Measurements from ENCODE around the gene SULF2. TPM values are rescaled to one million over a fixed set of nuclear protein-coding genes. Genes with fewer than 3 reads are reported as not detected.
"Not testable (repeated sequence)": the region's sequence is repeated elsewhere in the genome, so short reads cannot be mapped to it uniquely, and the experiment has no call there.

The SULF2 gene
- 100 to 1,000 TPM in 1 of 2 donors, 10 to 100 TPM in 1; 89.4 to 141 TPM for total RNA-seq
- long read RNA-seq, donor 1, full-length matches to known transcripts, result 8 of 86 reads
- long read RNA-seq, donor 1, partial matches to known transcripts, result 64 of 86 reads
- long read RNA-seq, donor 1, other reads (novel, unspliced or antisense), result 14 of 86 reads
- long read RNA-seq, donor 2, full-length matches to known transcripts, result 1 of 19 reads
- long read RNA-seq, donor 2, partial matches to known transcripts, result 16 of 19 reads
- long read RNA-seq, donor 2, other reads (novel, unspliced or antisense), result 2 of 19 reads

- intact Hi-C loops (cut with DNase I), result loop anchor here (5.0 to 10.0 kb wide), 4 partner anchors 61 to 832 kb away; no protein-coding TSS in a partner anchor
- no peak for DNase-seq (ENCODE audit: low spot score)
These were observed at the start of gene SULF2 for GRCh38 chr20:47785311-47785853. Gene SULF2, minus strand, starts transcription at chr20:47785481. Its CDS starts 28,118 bp downstream, at chr20:47757363.

DNA sequence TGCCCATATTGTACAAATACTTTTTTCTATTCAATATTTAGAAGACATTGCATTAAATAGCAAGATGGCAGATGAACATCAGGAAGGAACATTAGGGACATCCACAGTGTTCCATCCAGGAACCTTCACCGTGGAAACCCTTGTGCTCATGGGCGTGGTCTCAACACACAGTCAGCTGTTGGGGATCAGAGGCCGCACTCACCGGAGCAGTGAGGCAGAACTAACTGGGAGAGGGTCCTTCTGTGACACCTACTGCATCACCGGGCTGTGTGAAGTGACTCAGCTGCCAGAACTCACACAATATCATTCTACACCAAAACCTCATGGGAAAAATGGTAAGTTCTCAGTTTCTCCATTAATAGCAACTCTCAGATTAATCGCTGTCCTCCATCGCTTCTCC, 46.4 kb upstream of the SULF2 start:
- DNase-seq (ENCODE audit: low spot score); intact Hi-C loops (cut with DNase I): not testable (repeated sequence)

DNA sequence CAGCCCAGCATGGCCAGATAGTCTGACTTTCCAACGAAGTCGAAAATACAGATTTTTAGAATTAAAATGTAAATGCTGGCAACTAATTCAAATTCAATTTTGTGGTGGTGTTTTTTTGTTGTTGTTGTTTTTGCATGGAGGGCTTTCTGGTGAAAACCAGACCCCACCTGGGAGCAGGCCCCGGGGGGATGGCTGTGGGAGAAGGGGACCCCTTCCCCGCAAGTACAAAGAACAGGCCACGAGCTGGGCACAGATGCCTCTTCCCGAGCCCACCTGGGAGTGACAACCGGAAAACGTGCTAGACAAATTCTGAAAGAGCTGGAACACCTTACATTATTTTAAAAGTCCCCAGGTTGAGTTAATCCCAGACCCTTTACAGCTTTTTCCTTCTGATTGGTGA, 41.4 kb upstream of the SULF2 start:
- intact Hi-C loops (cut with DNase I), result not testable (repeated sequence)
- DNase-seq (ENCODE audit: low spot score), result peak; percentile 52

- peak; percentile 47 for DNase-seq (ENCODE audit: low spot score)
- intact Hi-C loops (cut with DNase I), result not testable (repeated sequence)
These were observed 40.7 kb upstream of the SULF2 start for GRCh38 chr20:47826006-47826405.

DNA sequence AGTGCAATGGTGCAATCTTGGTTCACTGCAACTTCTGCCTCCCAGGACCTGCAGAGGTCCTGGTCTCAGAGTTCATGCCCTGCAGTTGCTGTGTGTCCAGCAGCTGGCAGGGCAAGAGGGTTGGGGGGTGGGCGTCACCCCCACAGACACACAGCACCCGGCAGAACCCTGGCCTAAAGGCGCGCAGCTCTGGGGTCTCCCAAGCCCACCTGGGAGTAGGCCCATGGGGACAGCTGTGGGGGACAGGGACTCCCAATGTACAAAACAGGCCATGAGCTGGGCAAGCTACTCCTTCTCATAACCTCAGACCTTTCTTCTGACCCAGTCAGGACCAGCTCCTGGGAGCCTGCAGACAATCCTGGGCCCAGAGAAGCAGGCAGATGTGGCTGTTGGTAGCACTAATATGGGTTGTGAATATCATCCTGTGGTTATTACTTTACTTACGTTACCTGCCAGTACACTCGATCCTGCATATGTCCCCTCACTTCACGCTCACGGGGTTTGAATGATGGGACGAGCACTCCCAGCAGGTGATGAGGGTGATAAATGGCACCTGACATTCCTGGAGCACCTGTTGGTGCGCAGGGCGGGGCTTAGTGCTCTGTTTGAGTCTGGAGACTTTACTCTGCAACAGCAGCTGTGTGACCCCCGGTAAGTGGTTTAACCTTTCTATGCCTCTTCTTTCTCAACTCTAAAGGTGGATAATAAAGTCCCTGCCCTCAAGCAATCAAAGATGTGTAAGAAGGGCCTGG, 39.9 kb upstream of the SULF2 start:
- intact Hi-C loops (cut with DNase I), result no loop called here
- DNase-seq (ENCODE audit: low spot score), result peak; percentile 48

DNA sequence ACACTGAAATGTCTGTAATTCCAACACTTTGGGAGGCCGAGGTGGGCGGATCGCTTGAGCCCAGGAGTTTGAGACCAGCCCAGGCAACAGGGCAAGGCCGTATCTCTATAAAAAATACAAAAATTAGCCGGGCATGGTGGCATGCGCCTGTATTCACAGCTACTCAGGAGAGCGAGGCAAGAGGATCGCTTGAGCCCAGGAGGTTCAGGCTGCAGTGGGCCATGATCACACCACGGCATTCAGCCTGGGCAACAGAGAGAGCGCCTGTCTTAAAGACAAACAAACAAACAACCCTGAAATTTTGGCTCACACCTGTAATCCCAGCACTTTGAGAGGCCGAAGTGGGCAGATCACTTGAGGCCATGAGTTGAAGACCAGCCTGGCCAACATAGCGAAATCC, 38.7 kb upstream of the SULF2 start:
- peak; percentile 57 for DNase-seq (ENCODE audit: low spot score)
- intact Hi-C loops (cut with DNase I), result not testable (repeated sequence)

- peak; percentile 72 for DNase-seq (ENCODE audit: low spot score)
- intact Hi-C loops (cut with DNase I), result no loop called here
These were observed 36.3 kb upstream of the SULF2 start for GRCh38 chr20:47821481-47822100.

- peak; percentile 72 for DNase-seq (ENCODE audit: low spot score)
- intact Hi-C loops (cut with DNase I), result loop anchor here in 1 of 2 donors (10.0 kb wide), 2 partner anchors 76 to 1086 kb away; no protein-coding TSS in a partner anchor
These were observed 33.8 kb upstream of the SULF2 start for GRCh38 chr20:47818996-47819609.

- peak; percentile 14 for DNase-seq (ENCODE audit: low spot score)
These were observed 33.2 kb upstream of the SULF2 start for GRCh38 chr20:47818466-47818865.

GRCh38 chr20:47818016-47818415, 32.7 kb upstream of the SULF2 start:
- no peak for DNase-seq (ENCODE audit: low spot score)

More at GRCh38 chr20:47818466-47818865, 33.2 kb upstream of the SULF2 start:
- intact Hi-C loops (cut with DNase I), result loop anchor here in 1 of 2 donors (10.0 kb wide), 2 partner anchors 76 to 1086 kb away; no protein-coding TSS in a partner anchor

GRCh38 chr20:47817573-47817972, 32.3 kb upstream of the SULF2 start:
- intact Hi-C loops (cut with DNase I), result loop anchor here in 1 of 2 donors (10.0 kb wide), 2 partner anchors 77 to 1087 kb away; no protein-coding TSS in a partner anchor
- peak; percentile 0 for DNase-seq (ENCODE audit: low spot score)

More at GRCh38 chr20:47818016-47818415, 32.7 kb upstream of the SULF2 start:
- intact Hi-C loops (cut with DNase I), result loop anchor here in 1 of 2 donors (10.0 kb wide), 2 partner anchors 77 to 1087 kb away; no protein-coding TSS in a partner anchor

- peak; percentile 56 for DNase-seq (ENCODE audit: low spot score)
These were observed 31.5 kb upstream of the SULF2 start for GRCh38 chr20:47816487-47817451.

GRCh38 chr20:47815866-47816265, 30.6 kb upstream of the SULF2 start:
- DNase-seq (ENCODE audit: low spot score), result peak; percentile 62
- intact Hi-C loops (cut with DNase I), result loop anchor here in 1 of 2 donors (10.0 kb wide), 2 partner anchors 79 to 1089 kb away; no protein-coding TSS in a partner anchor

More at GRCh38 chr20:47816487-47817451, 31.5 kb upstream of the SULF2 start:
- intact Hi-C loops (cut with DNase I), result loop anchor here in 1 of 2 donors (10.0 kb wide), 2 partner anchors 78 to 1088 kb away; no protein-coding TSS in a partner anchor

DNA sequence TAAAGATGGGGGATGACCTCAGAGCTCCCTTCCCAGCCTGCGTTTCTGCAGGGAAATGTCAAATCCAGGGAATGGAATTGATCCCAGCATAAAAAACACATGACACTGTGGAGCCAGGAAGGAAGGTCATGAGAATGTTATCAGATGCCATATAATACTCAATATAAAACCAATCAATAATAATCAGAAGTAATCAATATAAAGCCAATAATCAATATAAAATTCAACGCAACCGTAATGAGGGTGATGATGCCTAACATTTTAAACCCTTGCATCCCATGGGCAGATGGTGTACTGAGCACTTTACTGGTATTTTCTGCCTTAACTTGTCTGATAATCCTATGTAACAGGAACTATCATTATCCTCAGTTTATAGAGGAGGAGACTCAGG, 30.1 kb upstream of the SULF2 start:
- intact Hi-C loops (cut with DNase I), result loop anchor here in 1 of 2 donors (10.0 kb wide), 2 partner anchors 79 to 1089 kb away; no protein-coding TSS in a partner anchor
- no peak for DNase-seq (ENCODE audit: low spot score)

DNA sequence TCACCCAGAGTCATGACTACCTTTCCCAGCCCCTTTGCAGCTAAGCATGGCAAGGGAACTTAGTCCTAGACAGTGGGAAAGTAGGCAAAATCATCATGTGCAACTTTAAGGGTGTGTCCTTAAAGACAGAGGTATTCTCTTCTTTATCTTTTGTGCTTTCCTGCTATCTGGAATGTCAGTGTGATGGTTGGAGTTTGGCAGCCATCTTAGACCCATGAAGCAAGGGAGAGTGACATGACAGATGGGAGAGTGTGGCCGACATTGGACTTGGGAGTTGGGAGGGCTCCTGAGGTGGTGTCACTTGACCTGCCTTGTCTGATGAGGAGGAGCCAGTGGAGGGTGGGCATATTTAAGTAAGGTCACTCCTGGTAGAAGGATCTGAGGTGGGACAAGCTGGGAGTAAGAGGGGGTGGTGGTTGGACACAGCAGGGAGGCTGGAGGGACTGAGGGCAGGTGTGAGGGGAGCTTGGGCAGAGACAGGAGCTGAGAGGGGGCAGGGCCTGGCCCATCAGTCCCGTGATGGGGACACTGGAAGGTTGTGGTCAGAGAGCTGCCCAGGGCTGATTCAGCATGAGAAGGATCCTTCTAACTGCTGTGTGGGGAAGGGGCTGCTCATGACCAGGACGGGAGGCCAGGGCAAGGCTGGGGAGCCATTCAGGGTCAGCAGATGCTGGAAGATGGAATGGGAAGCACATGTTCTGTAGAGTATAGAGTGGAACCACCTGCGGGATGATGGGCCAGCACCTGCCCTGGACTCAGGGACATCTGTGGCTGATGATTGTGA, 29.5 kb upstream of the SULF2 start:
- DNase-seq (ENCODE audit: low spot score), result peak; percentile 58
- intact Hi-C loops (cut with DNase I), result loop anchor here in 1 of 2 donors (10.0 kb wide), 2 partner anchors 80 to 1090 kb away; no protein-coding TSS in a partner anchor

GRCh38 chr20:47810721-47811347, 25.6 kb upstream of the SULF2 start:
- intact Hi-C loops (cut with DNase I), result loop anchor here in 1 of 2 donors (10.0 kb wide), 2 partner anchors 84 to 1094 kb away; no protein-coding TSS in a partner anchor
- peak; percentile 35 for DNase-seq (ENCODE audit: low spot score)
